ENCODE results near the gene MARS2.
"Not testable (repeated sequence)": the region's sequence is repeated elsewhere in the genome, so short reads cannot be mapped to it uniquely, and the experiment has no call there.

Gene MARS2

GRCh38 chr2:197674591-197674990, 30.6 kb upstream of the MARS2 start:
- Histone ChIP-seq H3K27me3 (replicated peaks; ENCODE audit: control insufficient read depth, insufficient read depth, low read length, poor library complexity, severe bottlenecking) (peaks cover 7% of the 10 kb centered on the region), H3K4me1 (ENCODE audit: control insufficient read depth, insufficient read depth, low read length, poor library complexity, severe bottlenecking) (no peaks in the 10 kb centered on the region), H3K36me3 (ENCODE audit: control insufficient read depth, insufficient read depth, low read length) (no peaks in the 10 kb centered on the region), H3K9me3 (ENCODE audit: control insufficient read depth, low read length) (no peaks in the 10 kb centered on the region), H3K27ac (ENCODE audit: insufficient read depth, low read length, poor library complexity, severe bottlenecking) (no peak overlapping the region), H3K4me3 (ENCODE audit: insufficient read depth, low read depth, low read length, poor library complexity, severe bottlenecking) (no peak overlapping the region)
- DNase-seq: no peak

GRCh38 chr2:197675246-197675645, 29.9 kb upstream of the MARS2 start, which contains the start of gene RFTN2:
Gene RFTN2, minus strand, starts transcription at chr2:197675587. Its CDS starts 129 bp downstream, at chr2:197675458.
- Histone ChIP-seq H3K36me3 (ENCODE audit: control insufficient read depth, insufficient read depth, low read length) (no peaks in the 10 kb centered on the region), H3K27ac (ENCODE audit: insufficient read depth, low read length, poor library complexity, severe bottlenecking) (no peak within 1 kb of the TSS), H3K27me3 (replicated peaks; ENCODE audit: control insufficient read depth, insufficient read depth, low read length, poor library complexity, severe bottlenecking) (peaks cover 7% of the 10 kb centered on the region), H3K4me3 (ENCODE audit: insufficient read depth, low read depth, low read length, poor library complexity, severe bottlenecking) (no peak within 1 kb of the TSS), H3K4me1 (ENCODE audit: control insufficient read depth, insufficient read depth, low read length, poor library complexity, severe bottlenecking) (no peaks in the 10 kb centered on the region), H3K9me3 (ENCODE audit: control insufficient read depth, low read length) (no peaks in the 10 kb centered on the region)
- no peak for DNase-seq

DNA sequence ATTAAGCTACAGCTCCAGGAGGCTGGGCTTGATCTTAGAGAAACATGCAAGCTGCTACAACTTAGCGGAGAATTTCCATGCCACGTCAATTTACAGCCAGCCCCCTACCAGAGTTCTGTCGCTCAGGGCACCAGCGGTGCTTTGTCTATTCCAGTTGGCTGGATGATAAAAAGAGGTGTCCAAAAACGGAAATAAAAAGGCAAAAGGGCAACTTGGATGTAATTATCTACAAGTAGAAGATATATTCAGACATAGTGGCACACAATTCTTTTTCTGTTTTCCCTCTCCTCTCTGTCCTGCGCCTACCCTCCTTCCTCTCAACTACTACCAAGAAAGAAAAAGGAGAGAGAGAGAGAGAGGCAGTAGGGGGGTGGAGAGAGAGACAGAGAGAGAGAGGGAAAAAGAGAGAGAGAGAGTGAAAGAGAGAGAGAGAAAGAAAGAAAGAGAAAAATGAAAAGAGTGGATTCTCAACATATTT, 29.4 kb upstream of the MARS2 start:
- Histone ChIP-seq H3K27ac (ENCODE audit: insufficient read depth, low read length, poor library complexity, severe bottlenecking) (no peak overlapping the region), H3K27me3 (replicated peaks; ENCODE audit: control insufficient read depth, insufficient read depth, low read length, poor library complexity, severe bottlenecking) (peaks cover 7% of the 10 kb centered on the region), H3K4me3 (ENCODE audit: insufficient read depth, low read depth, low read length, poor library complexity, severe bottlenecking) (no peak overlapping the region)

GRCh38 chr2:197677056-197677455, 28.1 kb upstream of the MARS2 start:
- H3K4me1 ChIP-seq (ENCODE audit: control insufficient read depth, insufficient read depth, low read length, poor library complexity, severe bottlenecking): no peaks in the 10 kb centered on the region
- no peaks in the 10 kb centered on the region for H3K9me3 ChIP-seq (ENCODE audit: control insufficient read depth, low read length)
- H3K4me3 ChIP-seq (ENCODE audit: insufficient read depth, low read depth, low read length, poor library complexity, severe bottlenecking): no peak overlapping the region
- no peak for DNase-seq
- no peak overlapping the region for H3K27ac ChIP-seq (ENCODE audit: insufficient read depth, low read length, poor library complexity, severe bottlenecking)
- no peaks in the 10 kb centered on the region for H3K36me3 ChIP-seq (ENCODE audit: control insufficient read depth, insufficient read depth, low read length)
- H3K27me3 ChIP-seq (replicated peaks; ENCODE audit: control insufficient read depth, insufficient read depth, low read length, poor library complexity, severe bottlenecking): peaks cover 2% of the 10 kb centered on the region

More for the DNA sequence above, 29.4 kb upstream of the MARS2 start:
- H3K9me3 ChIP-seq (ENCODE audit: control insufficient read depth, low read length): no peaks in the 10 kb centered on the region
- no peaks in the 10 kb centered on the region for H3K4me1 ChIP-seq (ENCODE audit: control insufficient read depth, insufficient read depth, low read length, poor library complexity, severe bottlenecking)
- no peaks in the 10 kb centered on the region for H3K36me3 ChIP-seq (ENCODE audit: control insufficient read depth, insufficient read depth, low read length)
- no peak for DNase-seq

GRCh38 chr2:197677483-197677882, 27.7 kb upstream of the MARS2 start:
- no peaks in the 10 kb centered on the region for H3K4me1 ChIP-seq (ENCODE audit: control insufficient read depth, insufficient read depth, low read length, poor library complexity, severe bottlenecking)
- no peak overlapping the region for H3K27ac ChIP-seq (ENCODE audit: insufficient read depth, low read length, poor library complexity, severe bottlenecking)
- peaks cover 2% of the 10 kb centered on the region for H3K27me3 ChIP-seq (replicated peaks; ENCODE audit: control insufficient read depth, insufficient read depth, low read length, poor library complexity, severe bottlenecking)
- H3K9me3 ChIP-seq (ENCODE audit: control insufficient read depth, low read length): no peaks in the 10 kb centered on the region
- H3K36me3 ChIP-seq (ENCODE audit: control insufficient read depth, insufficient read depth, low read length): no peaks in the 10 kb centered on the region
- no peak overlapping the region for H3K4me3 ChIP-seq (ENCODE audit: insufficient read depth, low read depth, low read length, poor library complexity, severe bottlenecking)
- DNase-seq: no peak

GRCh38 chr2:197695206-197695605, 10.0 kb upstream of the MARS2 start:
- H3K9me3 ChIP-seq (ENCODE audit: control insufficient read depth, low read length); DNase-seq; H3K4me1 ChIP-seq (ENCODE audit: control insufficient read depth, insufficient read depth, low read length, poor library complexity, severe bottlenecking); H3K36me3 ChIP-seq (ENCODE audit: control insufficient read depth, insufficient read depth, low read length); H3K27ac ChIP-seq (ENCODE audit: insufficient read depth, low read length, poor library complexity, severe bottlenecking); H3K27me3 ChIP-seq (replicated peaks; ENCODE audit: control insufficient read depth, insufficient read depth, low read length, poor library complexity, severe bottlenecking); H3K4me3 ChIP-seq (ENCODE audit: insufficient read depth, low read depth, low read length, poor library complexity, severe bottlenecking): not testable (repeated sequence)

DNA sequence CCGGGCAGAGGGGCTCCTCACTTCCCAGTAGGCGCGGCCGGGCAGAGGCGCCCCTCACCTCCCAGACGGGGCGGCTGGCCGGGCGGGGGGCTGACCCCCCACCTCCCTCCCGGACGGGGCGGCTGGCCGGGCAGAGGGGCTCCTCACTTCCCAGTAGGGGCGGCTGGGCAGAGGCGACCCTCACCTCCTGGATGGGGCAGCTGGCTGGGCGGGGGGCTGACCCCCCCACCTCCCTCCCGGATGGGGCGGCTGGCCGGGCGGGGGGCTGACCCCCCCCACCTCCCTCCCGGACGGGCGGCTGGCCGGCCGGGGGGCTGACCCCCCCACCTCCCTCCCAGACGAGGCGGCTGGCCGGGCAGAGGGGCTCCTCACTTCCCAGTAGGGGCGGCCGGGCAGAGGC, 9.2 kb upstream of the MARS2 start:
- not testable (repeated sequence) for H3K4me1 ChIP-seq (ENCODE audit: control insufficient read depth, insufficient read depth, low read length, poor library complexity, severe bottlenecking); H3K4me3 ChIP-seq (ENCODE audit: insufficient read depth, low read depth, low read length, poor library complexity, severe bottlenecking); H3K9me3 ChIP-seq (ENCODE audit: control insufficient read depth, low read length); H3K27ac ChIP-seq (ENCODE audit: insufficient read depth, low read length, poor library complexity, severe bottlenecking); DNase-seq; H3K27me3 ChIP-seq (replicated peaks; ENCODE audit: control insufficient read depth, insufficient read depth, low read length, poor library complexity, severe bottlenecking); H3K36me3 ChIP-seq (ENCODE audit: control insufficient read depth, insufficient read depth, low read length)

GRCh38 chr2:197696571-197696970, 8.6 kb upstream of the MARS2 start:
- H3K4me1 ChIP-seq (ENCODE audit: control insufficient read depth, insufficient read depth, low read length, poor library complexity, severe bottlenecking); H3K27ac ChIP-seq (ENCODE audit: insufficient read depth, low read length, poor library complexity, severe bottlenecking); H3K36me3 ChIP-seq (ENCODE audit: control insufficient read depth, insufficient read depth, low read length); H3K4me3 ChIP-seq (ENCODE audit: insufficient read depth, low read depth, low read length, poor library complexity, severe bottlenecking); H3K27me3 ChIP-seq (replicated peaks; ENCODE audit: control insufficient read depth, insufficient read depth, low read length, poor library complexity, severe bottlenecking); DNase-seq; H3K9me3 ChIP-seq (ENCODE audit: control insufficient read depth, low read length): not testable (repeated sequence)

GRCh38 chr2:197699724-197700123, 5.4 kb upstream of the MARS2 start:
- not testable (repeated sequence) for H3K4me3 ChIP-seq (ENCODE audit: insufficient read depth, low read depth, low read length, poor library complexity, severe bottlenecking); H3K9me3 ChIP-seq (ENCODE audit: control insufficient read depth, low read length); H3K27me3 ChIP-seq (replicated peaks; ENCODE audit: control insufficient read depth, insufficient read depth, low read length, poor library complexity, severe bottlenecking); DNase-seq; H3K27ac ChIP-seq (ENCODE audit: insufficient read depth, low read length, poor library complexity, severe bottlenecking); H3K4me1 ChIP-seq (ENCODE audit: control insufficient read depth, insufficient read depth, low read length, poor library complexity, severe bottlenecking); H3K36me3 ChIP-seq (ENCODE audit: control insufficient read depth, insufficient read depth, low read length)

GRCh38 chr2:197700960-197701359, 4.2 kb upstream of the MARS2 start:
- H3K27me3 ChIP-seq (replicated peaks; ENCODE audit: control insufficient read depth, insufficient read depth, low read length, poor library complexity, severe bottlenecking): no peaks in the 10 kb centered on the region
- no peak overlapping the region for H3K4me3 ChIP-seq (ENCODE audit: insufficient read depth, low read depth, low read length, poor library complexity, severe bottlenecking)
- no peaks in the 10 kb centered on the region for H3K9me3 ChIP-seq (ENCODE audit: control insufficient read depth, low read length)
- H3K27ac ChIP-seq (ENCODE audit: insufficient read depth, low read length, poor library complexity, severe bottlenecking): no peak overlapping the region
- peaks cover 3% of the 10 kb centered on the region for H3K4me1 ChIP-seq (ENCODE audit: control insufficient read depth, insufficient read depth, low read length, poor library complexity, severe bottlenecking)
- DNase-seq: no peak
- peaks cover 3% of the 10 kb centered on the region for H3K36me3 ChIP-seq (ENCODE audit: control insufficient read depth, insufficient read depth, low read length)

Measured in effector memory CD4-positive, alpha-beta T cell (primary cell).